ENCODE results near the gene ADARB2. TPM values are rescaled to one million over a fixed set of nuclear protein-coding genes. Genes with fewer than 3 reads are reported as not detected.

ADARB2 gene
- polyA plus RNA-seq, 1 of the 3 experiments (the other 2 are of a cell fraction), result not detected

- TF ChIP-seq REST (IDR thresholded peaks at IDR 0.05; ENCODE audit: low read depth, low read length) (no peak), RFX5 (IDR thresholded peaks at IDR 0.05; ENCODE audit: low read length) (no peak), CTCF (IDR thresholded peaks at IDR 0.05) (no peak), RAD21 (IDR thresholded peaks at IDR 0.05; ENCODE audit: low read length) (no peak), USF2 (IDR thresholded peaks at IDR 0.05; ENCODE audit: borderline replicate concordance, low read depth, low read length) (no peak)
Observed at GRCh38 chr10:1726861-1727260, 10.5 kb downstream of the ADARB2 start (continued).

GRCh38 chr10:1724921-1725488 lies 12.3 kb downstream of the ADARB2 start:
- H4K20me1 ChIP-seq (ENCODE audit: insufficient read depth), result no peaks in the 10 kb centered on the region
- H3K27ac ChIP-seq (ENCODE audit: low read depth in 2 of 2, low read length in 1 of 2), result no peak overlapping the region
- no peak overlapping the region for H3K9ac ChIP-seq
- H3K79me2 ChIP-seq (ENCODE audit: insufficient read depth), result no peaks in the 10 kb centered on the region
- no peaks in the 10 kb centered on the region for H3K9me2 ChIP-seq
- H3K4me1 ChIP-seq (ENCODE audit: control insufficient read depth in 1 of 2, insufficient read depth in 2 of 2, low read depth in 1 of 2, low read length in 1 of 2), result peaks cover 0 to 6% of the 10 kb centered on the region in 2 experiments; a peak in 2 of 4 replicates
- POLR2A ChIA-PET, result no interaction called here
- no peaks in the 10 kb centered on the region for H3F3A ChIP-seq (replicated peaks; ENCODE audit: insufficient read depth)
- CTCF ChIA-PET, result no interaction called here
- H3K4me2 ChIP-seq, result no peak overlapping the region
- TF ChIP-seq USF2 (IDR thresholded peaks at IDR 0.05; ENCODE audit: borderline replicate concordance, low read depth, low read length), result no peak
- no peak for TF ChIP-seq POLR2AphosphoS5 (IDR thresholded peaks at IDR 0.05; ENCODE audit: low read depth, low read length)
- TF ChIP-seq ELF1 (IDR thresholded peaks at IDR 0.05), result no peak
- no peak for TF ChIP-seq JUND (IDR thresholded peaks at IDR 0.05)
- TF ChIP-seq EP300 (IDR thresholded peaks at IDR 0.05; ENCODE audit: borderline replicate concordance in 1 of 2, low read depth in 1 of 2, low read length in 1 of 2), result no peak
- TF ChIP-seq YY1 (IDR thresholded peaks at IDR 0.05; ENCODE audit: low read depth), result no peak
- TF ChIP-seq RFX5 (IDR thresholded peaks at IDR 0.05; ENCODE audit: low read length), result no peak
- TF ChIP-seq RAD21 (IDR thresholded peaks at IDR 0.05; ENCODE audit: low read length), result no peak
- TF ChIP-seq IRF3 (IDR thresholded peaks at IDR 0.05; ENCODE audit: low read depth, low read length), result no peak
- TF ChIP-seq TEAD4 (IDR thresholded peaks at IDR 0.05; ENCODE audit: borderline replicate concordance, insufficient read depth), result no peak
- TF ChIP-seq REST (IDR thresholded peaks at IDR 0.05; ENCODE audit: low read depth, low read length), result no peak
- TF ChIP-seq CHD2 (IDR thresholded peaks at IDR 0.05; ENCODE audit: low read length, partially characterized antibody), result no peak
- TF ChIP-seq NFIC (IDR thresholded peaks at IDR 0.05; ENCODE audit: borderline replicate concordance), result no peak
- TF ChIP-seq TAF1 (IDR thresholded peaks at IDR 0.05; ENCODE audit: borderline replicate concordance, low read depth, low read length), result no peak
- no peak for DNase-seq
- H3K4me3 ChIP-seq (ENCODE audit: low read depth in 2 of 2, low read length in 1 of 2), result no peak overlapping the region
- no peaks in the 10 kb centered on the region for H3K9me3 ChIP-seq
- H3K36me3 ChIP-seq (replicated peaks in 1 of 2; ENCODE audit: control insufficient read depth in 1 of 2, insufficient read depth in 2 of 2, low read length in 1 of 2), result no peaks in the 10 kb centered on the region
- H3K27me3 ChIP-seq (ENCODE audit: insufficient read depth), result no peaks in the 10 kb centered on the region
- H2AFZ ChIP-seq (ENCODE audit: low read depth), result no peak overlapping the region
- 70% methylated on average over 15 of the region's 15 CpGs for WGBS (ENCODE audit: low lambda C conversion rate)
